NCI-H2196 (cell line): ENCODE data around the gene PATE4.
A peak's percentile ranks its signal among the peaks of the same experiment; 100 is the strongest.
"Not testable (repeated sequence)": the region's sequence is repeated elsewhere in the genome, so short reads cannot be mapped to it uniquely, and the experiment has no call there.

Source experiments
- DNase-seq: peaks from one replicate; lab custom pipeline; 2025; ENCODE audit not compliant: unreplicated experiment; lab: John Stamatoyannopoulos, UW

Gene PATE4, protein sequence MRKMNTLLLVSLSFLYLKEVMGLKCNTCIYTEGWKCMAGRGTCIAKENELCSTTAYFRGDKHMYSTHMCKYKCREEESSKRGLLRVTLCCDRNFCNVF

DNA sequence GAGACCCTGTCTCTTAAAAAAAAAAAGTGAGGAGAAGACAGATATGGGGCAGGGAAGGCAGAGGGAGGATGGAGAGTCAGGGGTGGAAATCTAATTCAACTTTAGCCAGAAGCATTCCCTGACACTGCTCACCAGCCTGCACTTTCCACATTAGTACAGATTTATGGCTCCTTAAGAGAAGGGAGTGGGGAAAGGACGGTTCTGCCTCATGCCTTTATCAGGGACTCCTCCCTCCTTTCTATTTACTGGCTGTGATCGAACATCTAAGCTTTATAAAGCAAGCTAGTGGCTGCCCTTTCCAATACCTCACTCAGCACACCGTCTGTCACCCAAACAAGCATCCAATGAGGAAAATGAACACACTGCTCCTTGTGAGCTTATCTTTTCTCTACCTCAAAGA, at the start of gene PATE4:
Gene PATE4 (plus strand): TSS at position 301 of the 400 bp plus-strand sequence. CDS start 44 bp downstream, at position 345.
- no peak for DNase-seq

DNA sequence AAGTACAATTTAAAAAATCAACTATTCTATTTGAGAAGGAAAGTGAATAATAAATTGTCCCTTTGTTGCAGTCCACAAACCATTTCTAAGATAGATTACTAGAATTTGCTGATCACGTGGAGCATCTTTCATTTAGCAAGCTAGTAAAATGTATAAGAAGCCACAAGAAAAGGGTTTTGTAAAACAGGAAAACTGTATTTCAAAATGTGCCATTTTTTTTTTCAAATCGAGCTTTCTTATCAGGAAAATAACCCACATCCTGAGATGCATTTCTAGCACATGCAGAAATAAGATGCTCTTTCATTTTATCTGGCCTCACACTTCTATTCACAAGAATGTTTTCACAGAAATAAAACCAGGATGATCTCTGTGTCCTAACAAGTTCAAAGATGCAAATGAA, 48.4 kb upstream of the PATE4 start:
- DNase-seq, result no peak

DNA sequence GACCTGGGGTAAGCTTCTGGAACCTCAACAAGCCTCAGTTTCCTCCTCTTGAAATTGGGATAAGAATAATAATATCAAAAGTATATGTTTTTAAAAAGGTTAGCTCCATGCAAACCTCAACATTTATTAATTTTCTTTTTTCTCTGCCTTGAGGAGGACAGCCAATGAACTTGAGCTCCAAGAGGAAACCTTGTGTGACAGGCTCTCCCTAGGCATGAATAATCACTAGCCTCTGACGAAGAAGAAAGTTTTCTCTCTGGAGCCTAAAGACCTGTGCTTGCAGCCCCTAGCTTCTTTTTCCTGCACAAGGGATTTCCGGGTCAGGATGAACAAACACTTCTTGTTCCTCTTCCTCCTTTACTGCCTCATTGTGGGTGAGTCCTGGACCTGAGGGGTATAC, 45.3 kb upstream of the PATE4 start, which contains the start of gene PATE3:
Gene PATE3 (plus strand): TSS at position 301 of the 400 bp plus-strand sequence. CDS start 25 bp downstream, at position 326.
- DNase-seq, result no peak

DNA sequence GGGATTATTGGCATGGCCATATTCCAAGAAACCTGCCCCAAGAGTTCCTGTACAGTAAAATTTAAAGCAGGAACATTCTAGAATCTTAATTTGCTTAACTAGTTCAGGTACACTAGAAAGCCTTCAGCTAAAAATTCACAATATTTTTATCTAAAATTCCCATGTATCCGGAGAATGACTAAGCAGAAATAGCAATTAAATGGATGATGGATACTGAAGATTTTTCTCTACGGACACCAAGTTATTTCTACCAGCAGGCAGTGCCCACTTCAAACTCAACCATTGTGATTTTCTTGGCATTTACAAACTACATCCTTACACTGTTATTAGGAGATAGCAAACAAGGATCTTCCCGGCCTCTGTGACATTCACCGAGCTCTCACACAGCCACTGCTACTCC, 42.3 kb upstream of the PATE4 start:
- DNase-seq, result no peak

DNA sequence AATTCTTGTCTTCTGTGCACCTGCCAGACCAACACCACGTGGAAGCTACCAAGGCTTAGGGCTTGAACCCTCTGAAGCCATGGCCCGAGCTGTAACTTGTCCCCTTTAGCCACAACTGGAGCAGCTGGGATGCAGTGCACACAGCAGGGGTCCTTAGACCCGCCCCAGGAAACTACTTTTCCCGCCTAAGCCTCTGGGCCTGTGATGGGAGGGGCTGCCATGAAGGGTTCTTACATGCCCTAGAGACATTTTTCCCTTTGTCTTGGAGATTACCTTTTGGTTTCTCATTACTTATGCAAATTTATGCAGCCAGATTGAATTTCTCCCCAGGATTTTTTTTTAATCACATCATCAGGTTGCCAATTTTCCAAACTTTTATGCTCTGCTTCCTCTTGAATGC, 35.5 kb upstream of the PATE4 start:
- no peak for DNase-seq

DNA sequence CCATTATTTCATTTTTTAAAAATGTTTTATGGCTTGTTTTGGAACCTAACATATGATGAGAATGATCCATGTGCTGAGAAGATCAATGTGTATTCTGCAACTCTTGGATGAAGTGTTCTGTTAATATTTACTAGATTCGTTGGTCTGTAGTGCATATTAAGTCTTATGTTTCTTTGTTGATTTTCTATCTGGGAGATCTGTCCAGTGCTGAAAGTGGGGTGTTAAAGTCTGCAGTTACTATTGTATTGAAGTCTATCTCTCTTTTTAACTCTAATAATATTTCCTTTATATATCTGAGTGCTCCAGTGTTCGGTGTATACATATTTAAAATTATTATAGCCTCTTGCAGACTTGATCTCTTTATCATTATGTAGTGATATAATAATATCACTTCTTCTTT, 33.3 kb upstream of the PATE4 start:
- DNase-seq, result no peak

DNA sequence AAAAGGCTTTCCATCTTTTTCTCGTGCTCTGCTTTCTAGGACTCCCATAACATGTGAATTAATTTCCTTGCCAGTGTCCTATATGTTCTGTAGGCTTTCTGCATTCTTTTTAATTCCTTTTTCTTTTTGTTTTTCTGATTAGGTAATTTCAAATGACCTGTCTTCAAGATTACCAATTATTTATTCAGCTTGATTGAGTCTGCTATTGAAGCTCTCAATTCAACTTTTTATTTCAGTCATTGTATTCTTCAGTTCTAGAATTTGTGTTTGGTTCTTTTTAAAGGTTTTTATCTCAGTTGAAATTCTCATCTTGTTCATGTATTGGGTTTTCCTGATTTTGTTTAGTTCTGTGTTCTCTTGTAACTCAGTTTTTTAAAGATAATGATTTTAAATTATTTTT, 30.7 kb upstream of the PATE4 start:
- no peak for DNase-seq

DNA sequence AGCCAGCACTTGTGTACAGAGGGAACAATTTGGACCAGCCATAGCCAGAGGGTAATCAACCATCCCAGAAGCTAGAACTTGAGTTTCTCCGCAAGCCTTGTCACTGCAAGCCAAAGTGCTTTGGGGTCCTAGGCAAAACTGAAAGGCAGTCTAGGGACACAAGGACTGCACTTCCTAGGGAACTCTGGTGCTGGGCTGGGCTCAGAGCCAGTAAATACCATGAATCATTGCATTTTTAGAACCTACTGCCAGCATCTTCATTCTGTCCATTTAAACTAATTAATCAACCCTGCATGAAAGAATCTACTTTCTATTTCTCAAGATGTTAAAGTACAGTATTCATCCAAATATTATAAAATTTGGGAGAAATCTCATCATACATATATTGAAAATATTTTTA, 25.2 kb upstream of the PATE4 start:
- DNase-seq, result no peak

DNA sequence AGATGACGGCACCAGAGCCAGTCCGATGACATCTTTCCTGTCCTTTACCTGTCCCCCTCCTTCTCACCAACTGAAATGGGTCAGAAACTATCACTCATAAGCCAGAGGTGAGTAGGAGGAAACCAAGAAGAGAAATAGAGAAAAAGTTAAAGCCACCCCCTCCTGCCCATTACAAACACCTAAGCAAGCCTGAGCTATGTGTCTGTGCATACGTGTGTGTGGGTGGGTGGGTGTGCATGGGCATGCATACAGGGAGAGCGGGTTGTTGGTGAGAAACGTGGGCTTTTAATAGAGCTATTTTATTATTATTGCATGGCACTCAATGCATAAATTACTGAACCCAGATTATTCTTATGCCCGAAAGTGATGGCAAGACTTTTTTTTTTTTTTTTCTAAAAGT, 2.6 kb downstream of the PATE4 start:
- no peak for DNase-seq

DNA sequence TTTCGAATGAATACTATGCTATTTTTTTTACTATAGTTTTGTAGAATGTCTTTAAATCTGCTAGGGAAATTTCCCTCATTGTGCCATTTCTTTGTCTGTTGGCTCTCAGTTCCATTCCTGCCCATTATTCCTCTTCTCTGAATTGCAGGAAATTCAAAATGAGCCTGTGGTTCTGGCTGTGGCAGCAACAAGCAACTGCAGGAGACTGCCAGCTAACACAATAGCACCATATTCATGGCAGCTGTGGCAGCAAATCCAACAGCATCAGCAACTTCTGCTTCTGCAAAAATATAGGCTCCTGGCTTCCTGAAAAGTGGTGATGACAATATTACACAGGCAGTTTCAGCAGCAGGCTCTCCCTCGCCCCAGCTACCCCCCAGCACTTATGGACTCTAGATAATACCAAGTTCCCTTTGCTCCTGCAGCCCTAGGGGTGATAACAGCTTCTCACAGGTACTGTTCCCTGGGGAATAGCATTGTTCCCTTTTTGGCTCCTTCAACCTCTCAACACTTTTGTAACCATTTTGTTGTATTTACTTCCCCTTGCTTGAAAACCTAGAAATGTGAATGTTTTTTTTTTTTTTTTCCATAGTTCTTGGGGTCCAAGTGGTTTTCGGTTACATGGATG, 9.3 kb downstream of the PATE4 start:
- DNase-seq, result no peak

DNA sequence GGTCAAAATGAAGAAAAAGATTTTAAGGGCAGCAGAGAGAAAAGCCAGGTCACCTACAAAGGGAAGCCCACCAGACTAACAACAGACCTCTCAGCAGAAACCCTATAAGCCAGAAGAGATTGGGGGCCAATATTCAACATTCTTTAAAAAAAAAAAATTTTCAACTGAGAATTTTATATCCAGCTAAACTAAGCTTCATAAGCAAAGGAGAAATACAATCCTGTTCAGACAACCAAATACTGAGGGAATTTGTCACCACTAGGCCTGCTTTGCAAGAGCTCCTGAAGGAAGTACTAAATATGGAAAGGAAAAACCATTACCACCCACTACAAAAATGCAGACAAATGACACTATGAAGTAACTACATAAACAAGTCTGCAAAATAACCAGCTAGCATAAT, 13.1 kb downstream of the PATE4 start:
- DNase-seq, result no peak

DNA sequence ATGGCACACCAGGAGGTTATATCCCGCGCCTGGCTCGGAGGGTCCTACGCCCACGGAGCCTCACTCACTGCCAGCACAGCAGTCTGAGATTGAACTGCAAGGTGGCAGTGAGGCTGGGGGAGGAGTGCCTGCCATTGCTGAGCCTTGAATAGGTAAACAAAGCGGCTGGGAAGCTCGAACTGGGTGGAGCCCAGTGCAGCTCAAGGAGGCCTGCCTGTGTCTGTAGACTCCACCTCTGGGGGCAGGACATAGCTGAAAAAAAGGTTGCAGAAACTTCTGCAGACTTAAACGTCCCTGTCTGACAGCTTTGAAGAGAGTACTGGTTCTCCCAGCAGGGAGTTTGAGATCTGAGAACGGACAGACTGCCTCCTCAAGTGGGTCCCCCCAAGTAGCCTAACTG, 24.6 kb downstream of the PATE4 start:
- DNase-seq, result not testable (repeated sequence)

DNA sequence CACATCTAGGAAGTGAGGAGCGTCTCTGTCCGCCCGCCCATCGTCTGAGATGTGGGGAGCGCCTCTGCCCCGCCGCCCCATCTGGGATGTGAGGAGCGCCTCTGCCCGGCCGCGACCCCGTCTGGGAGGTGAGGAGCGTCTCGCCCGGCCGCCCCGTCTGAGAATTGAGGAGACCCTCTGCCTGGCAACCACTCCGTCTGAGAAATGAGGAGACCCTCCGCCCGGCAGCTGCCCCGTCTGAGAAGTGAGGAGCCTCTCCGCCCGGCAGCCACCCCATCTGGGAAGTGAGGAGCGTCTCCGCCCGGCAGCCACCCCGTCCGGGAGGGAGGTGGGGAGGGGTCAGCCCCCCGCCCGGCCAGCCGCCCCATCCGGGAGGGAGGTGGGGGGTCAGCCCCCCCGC, 29.7 kb downstream of the PATE4 start:
- DNase-seq, result not testable (repeated sequence)

DNA sequence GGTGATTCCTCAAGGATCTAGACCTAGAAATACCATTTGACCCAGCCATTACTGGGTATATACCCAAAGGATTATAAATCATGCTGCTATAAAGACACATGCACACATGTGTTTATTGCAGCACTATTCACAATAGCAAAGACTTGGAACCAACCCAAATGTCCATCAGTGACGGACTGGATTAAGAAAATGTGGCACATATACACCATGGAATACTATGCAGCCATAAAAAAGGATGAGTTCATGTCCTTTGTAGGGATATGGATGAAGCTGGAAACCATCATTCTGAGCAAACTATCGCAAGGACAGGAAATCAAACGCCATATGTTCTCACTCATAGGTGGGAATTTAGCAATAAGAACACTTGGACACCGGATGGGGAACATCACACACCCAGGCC, 32.2 kb downstream of the PATE4 start:
- not testable (repeated sequence) for DNase-seq

DNA sequence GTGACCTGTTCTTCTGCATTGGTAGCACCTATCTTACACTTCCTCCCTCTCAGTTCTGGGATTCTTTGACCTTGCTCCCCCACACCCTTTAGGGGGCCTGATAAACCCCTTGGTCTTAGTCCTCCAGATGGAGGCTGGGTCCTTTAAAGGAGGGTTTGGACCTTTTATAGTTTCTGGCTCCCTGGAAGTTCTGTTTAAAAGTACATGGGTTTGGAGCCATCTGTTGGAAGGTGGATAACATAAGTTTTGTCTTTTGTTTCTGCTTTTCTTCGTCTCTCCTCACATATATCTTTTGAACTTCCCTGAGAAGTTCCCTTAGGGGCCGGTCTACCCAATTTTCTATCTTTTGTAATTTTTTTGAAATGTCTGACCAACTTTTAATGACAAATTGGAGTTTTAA, 36.4 kb downstream of the PATE4 start:
- DNase-seq, result no peak

DNA sequence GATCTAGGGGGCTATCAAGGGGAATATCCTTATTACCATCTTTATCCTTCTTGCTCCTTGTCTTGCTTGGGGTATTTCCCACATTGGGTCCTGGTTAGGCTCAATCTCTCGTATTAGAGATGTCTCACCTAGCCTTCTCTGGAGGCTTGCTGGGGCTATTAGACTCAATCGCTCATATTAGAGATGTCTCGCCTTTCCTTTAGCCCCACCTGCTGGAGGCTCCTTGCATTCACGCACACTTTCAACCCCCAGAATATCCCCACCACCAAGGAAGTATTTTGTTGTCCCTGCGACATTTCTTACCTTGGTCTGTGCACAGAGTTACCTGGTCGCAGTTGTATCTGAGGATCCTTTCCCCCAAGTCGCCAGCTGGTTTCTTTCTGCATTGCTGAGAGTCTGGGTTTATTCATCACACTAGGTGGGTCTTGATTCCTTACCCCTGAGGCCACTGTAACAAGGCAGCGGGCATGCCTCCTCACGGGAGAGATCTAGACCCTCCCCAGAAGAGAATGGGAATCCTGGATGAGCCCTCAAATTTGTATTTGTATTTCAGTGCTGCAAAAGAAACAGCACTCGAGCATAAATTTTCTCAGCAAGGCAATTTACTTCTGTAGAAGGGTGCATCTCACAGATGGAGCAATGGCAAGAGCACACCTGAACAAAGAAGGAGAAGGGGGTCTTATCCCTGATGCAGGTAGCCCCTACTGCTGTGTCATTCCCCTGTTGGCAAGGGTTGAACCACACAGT, 38.4 kb downstream of the PATE4 start:
- DNase-seq, result no peak

DNA sequence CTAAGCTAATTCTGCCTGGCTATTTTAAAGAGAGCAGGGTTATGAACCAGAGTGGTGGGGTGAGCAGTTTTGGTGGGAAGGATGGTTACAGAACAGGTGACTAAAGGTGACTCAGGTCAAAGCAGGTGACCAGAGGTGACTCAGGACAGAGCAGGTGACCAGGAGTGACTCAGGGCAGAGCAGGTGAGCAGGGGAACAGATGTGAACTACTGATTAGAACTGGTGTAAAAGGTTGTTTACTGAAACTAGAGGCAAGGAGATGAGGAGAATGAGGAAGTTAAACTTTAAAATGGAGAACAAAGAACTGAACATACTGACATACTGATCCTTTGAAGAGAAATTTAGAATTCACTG, 39.0 kb downstream of the PATE4 start:
- no peak for DNase-seq

DNA sequence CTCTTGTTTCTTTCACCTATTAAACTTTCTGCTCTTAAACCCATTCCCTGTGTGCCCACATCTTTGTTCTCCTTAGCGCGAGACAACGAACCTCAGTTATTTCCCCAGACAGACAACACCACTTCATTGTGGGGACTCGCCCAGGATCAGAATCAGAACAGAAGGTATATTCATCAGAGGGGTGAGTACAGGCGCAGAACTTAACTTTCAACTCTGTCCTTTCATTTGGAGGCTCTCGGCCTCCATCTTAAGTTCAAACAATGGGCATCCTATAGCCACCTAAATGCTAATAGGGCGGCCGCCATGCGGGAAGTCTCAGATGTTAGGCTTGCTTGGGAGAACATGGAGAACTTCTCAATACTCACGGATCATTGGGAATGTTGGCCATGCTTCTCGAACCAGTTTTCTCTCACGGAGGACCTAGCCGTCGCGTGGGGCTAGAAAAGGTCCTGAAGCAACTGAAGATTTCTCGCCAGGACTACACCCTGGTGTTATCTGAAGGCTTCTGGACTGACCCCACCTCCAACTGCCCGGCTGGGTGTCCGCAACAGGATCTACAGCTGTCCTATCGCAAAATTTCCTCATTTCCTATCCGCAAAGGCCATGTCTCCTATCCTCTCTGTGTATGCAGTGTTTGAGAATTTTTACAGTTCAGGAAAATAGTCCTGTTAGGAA, 40.9 kb downstream of the PATE4 start:
- no peak for DNase-seq

DNA sequence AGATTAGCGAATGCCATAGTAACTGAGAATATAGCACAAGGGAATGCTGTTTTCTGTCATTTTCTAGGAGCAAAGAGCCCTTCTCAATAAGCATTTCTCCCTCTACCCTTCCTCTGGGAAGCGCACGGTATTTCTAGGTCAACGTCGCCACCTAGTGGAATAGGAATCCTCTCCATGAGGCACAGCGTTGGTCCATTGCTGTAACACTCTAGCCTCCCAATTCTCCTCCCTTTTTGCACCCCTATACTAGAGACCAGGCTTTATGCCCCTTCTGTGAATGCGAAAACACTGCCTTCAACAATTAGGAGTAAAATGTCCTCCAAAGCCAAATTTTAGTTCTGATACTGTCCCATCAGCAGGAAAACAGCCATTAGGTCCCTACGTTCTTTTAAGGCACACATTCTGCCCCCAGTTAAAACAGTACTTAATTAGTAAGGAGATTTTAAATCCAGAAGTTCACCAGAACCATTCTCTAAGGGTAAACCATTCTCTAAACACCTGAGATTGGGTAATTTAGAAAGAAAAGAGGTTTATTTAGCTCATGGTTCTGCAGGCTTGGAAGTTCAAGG, 41.5 kb downstream of the PATE4 start:
- DNase-seq, result peak; percentile 65

DNA sequence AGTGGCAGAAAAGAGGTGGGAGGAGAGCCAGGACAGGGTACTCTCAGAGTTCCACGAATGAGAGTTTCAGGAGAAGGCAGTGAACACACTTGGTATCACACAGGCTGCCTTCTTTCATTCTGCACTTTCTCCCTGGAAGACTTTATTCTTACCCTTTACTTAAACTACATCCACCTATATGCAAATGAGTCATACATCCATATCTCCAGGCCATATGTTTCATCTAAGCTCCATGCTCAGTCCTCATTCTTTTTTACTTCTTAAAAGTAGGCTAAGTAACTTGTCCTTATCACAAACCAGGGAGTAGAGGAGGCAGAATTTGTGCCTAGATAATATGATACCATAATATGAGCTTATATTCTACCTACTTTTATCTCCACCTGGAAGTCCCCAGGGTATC, 48.2 kb downstream of the PATE4 start:
- no peak for DNase-seq

DNA sequence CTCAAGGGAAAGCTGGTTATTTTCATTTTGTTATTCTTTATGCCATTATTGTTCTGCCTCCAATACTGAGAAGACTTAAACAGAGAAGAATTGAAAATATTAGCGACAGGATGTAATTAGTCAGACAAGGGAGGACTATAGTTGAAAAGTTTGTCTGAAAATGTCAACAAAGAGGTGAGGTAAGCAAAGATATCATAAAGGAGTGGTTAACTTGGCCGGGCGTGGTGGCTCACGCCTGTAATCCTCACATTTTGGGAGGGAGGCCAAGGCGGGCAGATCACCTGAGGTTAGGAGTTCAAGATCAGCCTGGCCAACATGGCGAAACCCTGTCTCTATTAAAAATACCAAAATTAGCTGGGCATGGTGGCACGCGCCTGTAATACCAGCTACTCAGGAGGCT, 50.3 kb downstream of the PATE4 start:
- no peak for DNase-seq

DNA sequence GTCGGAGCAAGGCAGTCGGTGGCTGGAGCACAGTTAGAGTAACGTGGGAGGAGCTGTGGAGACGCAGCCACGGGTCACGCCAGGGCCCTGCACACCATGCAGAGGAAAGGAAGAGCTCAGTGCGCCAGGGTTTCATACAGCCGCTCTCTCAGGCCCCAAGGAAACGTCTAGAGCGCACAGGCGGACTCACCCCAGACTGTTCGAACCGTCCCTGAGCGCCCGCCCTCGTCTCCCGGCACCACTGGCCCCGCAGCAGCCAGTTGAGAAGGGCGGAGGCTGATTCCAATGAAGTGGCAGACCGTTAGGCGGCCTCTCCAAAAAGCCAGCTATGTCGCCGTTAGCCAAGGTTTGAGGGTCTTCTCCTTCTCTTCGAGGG, 53.9 kb downstream of the PATE4 start:
- DNase-seq, result peak; percentile 66
